Activated T-cell treated with anti-CD3 and anti-CD28 coated beads for 24 hours (primary cell): ENCODE data around the gene MAP3K8.
"Not testable (repeated sequence)": the region's sequence is repeated elsewhere in the genome, so short reads cannot be mapped to it uniquely, and the experiment has no call there.

Source experiments
- DNase-seq: peaks from one replicate; pipeline ENCODE4 v3.0.0-alpha.2; 2020; ENCODE audit warnings: low read depth

Gene MAP3K8

GRCh38 chr10:30447125-30447799, 13.3 kb downstream of the MAP3K8 start:
- DNase-seq = no peak

GRCh38 chr10:30448092-30448491, 14.1 kb downstream of the MAP3K8 start:
- DNase-seq = no peak

GRCh38 chr10:30453764-30454527, 20.0 kb downstream of the MAP3K8 start:
- DNase-seq = no peak

GRCh38 chr10:30454744-30455510, 20.9 kb downstream of the MAP3K8 start:
- DNase-seq = no peak

GRCh38 chr10:30455816-30456215, 21.8 kb downstream of the MAP3K8 start:
- DNase-seq = no peak

- DNase-seq = no peak
Observed at GRCh38 chr10:30456266-30456665, 22.3 kb downstream of the MAP3K8 start.

- DNase-seq = no peak
Observed at GRCh38 chr10:30459283-30459682, 25.3 kb downstream of the MAP3K8 start.

GRCh38 chr10:30460121-30460520, 26.1 kb downstream of the MAP3K8 start:
- no peak for DNase-seq

- DNase-seq = no peak
Observed at GRCh38 chr10:30462513-30462912, 28.5 kb downstream of the MAP3K8 start.

GRCh38 chr10:30463944-30464451, 30.0 kb downstream of the MAP3K8 start:
- no peak for DNase-seq

- DNase-seq = no peak
Observed at GRCh38 chr10:30464675-30465074, 30.7 kb downstream of the MAP3K8 start.

- DNase-seq = no peak
Observed at GRCh38 chr10:30466445-30466844, 32.5 kb downstream of the MAP3K8 start.

GRCh38 chr10:30467651-30468338, 33.8 kb downstream of the MAP3K8 start:
- no peak for DNase-seq

- no peak for DNase-seq
Observed at GRCh38 chr10:30472414-30473155, 38.6 kb downstream of the MAP3K8 start.

- not testable (repeated sequence) for DNase-seq
Observed at GRCh38 chr10:30475515-30475914, 41.5 kb downstream of the MAP3K8 start.

- DNase-seq = no peak
Observed at GRCh38 chr10:30476511-30477155, 42.6 kb downstream of the MAP3K8 start.

- DNase-seq = not testable (repeated sequence)
Observed at GRCh38 chr10:30479513-30479912, 45.5 kb downstream of the MAP3K8 start.

GRCh38 chr10:30481603-30482002, 47.6 kb downstream of the MAP3K8 start:
- DNase-seq = no peak

GRCh38 chr10:30488316-30488715, 54.3 kb downstream of the MAP3K8 start:
- DNase-seq = no peak

- DNase-seq = no peak
Observed at GRCh38 chr10:30489346-30489745, 55.4 kb downstream of the MAP3K8 start.
